Hepatocyte (in vitro differentiated cells): ENCODE results near the gene SLC6A4. TPM values are rescaled to one million over a fixed set of nuclear protein-coding genes. Genes with fewer than 3 reads are reported as not detected.

Source experiments
- DNase-seq: peaks from one replicate; pipeline ENCODE4 v3.0.0-alpha.2; 2016; ENCODE audit warnings: low spot score
- H2AFZ ChIP-seq: fragments of 200-600 bp; sonication (generic); 2 replicates; pipeline ENCODE4 v1.6.0; 2016; ENCODE audit warnings: antibody characterized with exemption, mild to moderate bottlenecking
- H3K27ac ChIP-seq: fragments of 200-600 bp; sonication (generic); 2 replicates; pipeline ENCODE4 v1.5.1; 2016; ENCODE audit warnings: mild to moderate bottlenecking
- H3K27me3 ChIP-seq: fragments of 200-600 bp; sonication (generic); 2 replicates; pipeline ENCODE4 v1.6.1; 2016
- H3K36me3 ChIP-seq: fragments of 200-600 bp; sonication (generic); replicated peaks from 2 replicates; pipeline ENCODE4 v1.5.1; 2016; ENCODE audit warnings: low read depth; ENCODE audit not compliant: insufficient read depth
- H3K4me1 ChIP-seq: fragments of 200-600 bp; sonication (generic); 2 replicates; pipeline ENCODE4 v1.5.1; 2016; ENCODE audit warnings: mild to moderate bottlenecking, moderate library complexity; ENCODE audit not compliant: insufficient read depth
- H3K4me2 ChIP-seq: fragments of 200-600 bp; sonication (generic); 2 replicates; pipeline ENCODE4 v1.6.0; 2016
- H3K4me3 ChIP-seq: fragments of 200-600 bp; sonication (generic); 2 replicates; pipeline ENCODE4 v1.5.1; 2016; ENCODE audit warnings: mild to moderate bottlenecking
- H3K79me2 ChIP-seq: fragments of 200-600 bp; sonication (generic); 2 replicates; pipeline ENCODE4 v1.6.0; 2017; ENCODE audit warnings: mild to moderate bottlenecking
- H3K9me2 ChIP-seq: fragments of 200-600 bp; sonication (generic); replicated peaks from 2 replicates; pipeline ENCODE4 v1.6.0; 2017; ENCODE audit warnings: mild to moderate bottlenecking; ENCODE audit not compliant: insufficient read depth
- H3K9me3 ChIP-seq: fragments of 200-600 bp; sonication (generic); 2 replicates; pipeline ENCODE4 v1.5.1; 2016; ENCODE audit warnings: low read depth, mild to moderate bottlenecking
- H4K20me1 ChIP-seq: fragments of 200-600 bp; sonication (generic); 2 replicates; pipeline ENCODE4 v1.6.0; 2016; ENCODE audit warnings: mild to moderate bottlenecking; ENCODE audit not compliant: insufficient read depth, poor library complexity, severe bottlenecking
- EZH2 ChIP-seq: fragments of 200-600 bp; sonication (generic); IDR thresholded peaks from 2 replicates; pipeline ENCODE4 v1.6.1; 2016; ENCODE audit warnings: antibody characterized with exemption, mild to moderate bottlenecking, borderline replicate concordance
- EZH2phosphoT487 ChIP-seq: fragments of 200-600 bp; sonication (generic); IDR thresholded peaks from one replicate; pipeline ENCODE4 v1.6.1; 2018; ENCODE audit warnings: antibody characterized with exemption, mild to moderate bottlenecking, low read depth, moderate library complexity; ENCODE audit not compliant: unreplicated experiment, severe bottlenecking
- WGBS: methylation state at CpG from one replicate; pipeline ENCODE4 v1.1.6; 2016; ENCODE audit warnings: low lambda C conversion rate; ENCODE audit errors: missing lambda C conversion rate; 5-methylcytosine and 5-hydroxymethylcytosine counted together
- polyA plus RNA-seq: library from polyadenylated mRNA; unstranded; fragments of >200 nt; fragmentation: Nextera tagmentation; extraction: Ambion mirVana; gene quantifications from 2 replicates; pipeline ENCODE4 v1.2.1, GENCODE V29; 2016
- total RNA-seq: library from RNA; depleted of rRNA; stranded (reverse); fragments of >200 nt; gene quantifications from 2 replicates; pipeline ENCODE4 v1.2.3, GENCODE V29; 2014
- TF ChIP-seq, protein P1 (sequence below): fragments of 200-600 bp; sonication (generic); IDR thresholded peaks from 2 replicates; pipeline ENCODE4 v1.5.1; 2016; ENCODE audit warnings: antibody characterized with exemption, mild to moderate bottlenecking; ENCODE audit not compliant: poor library complexity

Gene SLC6A4
- total and polyA plus RNA-seq, 2 experiments from 2014 or later: 2.0 to 2.6 TPM

DNA sequence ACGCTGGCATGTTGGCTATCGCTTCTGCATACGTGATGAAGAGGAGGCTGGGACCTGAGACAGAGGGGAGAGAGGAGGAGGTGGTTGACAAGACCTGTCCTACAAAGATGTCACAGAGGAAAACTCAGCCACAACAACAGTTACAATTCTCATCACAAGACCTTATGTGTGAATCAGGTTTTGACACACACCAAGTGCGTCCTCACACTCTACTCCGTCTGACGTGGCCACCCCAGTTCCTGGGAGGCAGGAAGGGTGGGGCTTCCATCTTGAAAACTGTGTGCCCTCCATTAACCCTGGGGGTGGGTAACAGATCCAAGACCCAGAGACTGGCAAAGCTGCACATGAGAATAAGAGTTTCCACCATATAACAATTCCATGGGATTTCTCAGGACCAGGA lies 24.1 kb downstream of the SLC6A4 start:
- Histone ChIP-seq H3K27ac (no peak overlapping the region), H3K79me2 (no peaks in the 10 kb centered on the region), H3K36me3 (no peaks in the 10 kb centered on the region), H3K9me2 (no peaks in the 10 kb centered on the region), H3K27me3 (no peaks in the 10 kb centered on the region), H2AFZ (no peak overlapping the region), H4K20me1 (no peaks in the 10 kb centered on the region), H3K4me1 (no peaks in the 10 kb centered on the region), H3K4me2 (no peak overlapping the region), H3K4me3 (no peak overlapping the region), H3K9me3 (no peaks in the 10 kb centered on the region)
- DNase-seq: no peak
- WGBS: 93% methylated on average over 6 of the region's 6 CpGs
- TF ChIP-seq, protein P1, sequence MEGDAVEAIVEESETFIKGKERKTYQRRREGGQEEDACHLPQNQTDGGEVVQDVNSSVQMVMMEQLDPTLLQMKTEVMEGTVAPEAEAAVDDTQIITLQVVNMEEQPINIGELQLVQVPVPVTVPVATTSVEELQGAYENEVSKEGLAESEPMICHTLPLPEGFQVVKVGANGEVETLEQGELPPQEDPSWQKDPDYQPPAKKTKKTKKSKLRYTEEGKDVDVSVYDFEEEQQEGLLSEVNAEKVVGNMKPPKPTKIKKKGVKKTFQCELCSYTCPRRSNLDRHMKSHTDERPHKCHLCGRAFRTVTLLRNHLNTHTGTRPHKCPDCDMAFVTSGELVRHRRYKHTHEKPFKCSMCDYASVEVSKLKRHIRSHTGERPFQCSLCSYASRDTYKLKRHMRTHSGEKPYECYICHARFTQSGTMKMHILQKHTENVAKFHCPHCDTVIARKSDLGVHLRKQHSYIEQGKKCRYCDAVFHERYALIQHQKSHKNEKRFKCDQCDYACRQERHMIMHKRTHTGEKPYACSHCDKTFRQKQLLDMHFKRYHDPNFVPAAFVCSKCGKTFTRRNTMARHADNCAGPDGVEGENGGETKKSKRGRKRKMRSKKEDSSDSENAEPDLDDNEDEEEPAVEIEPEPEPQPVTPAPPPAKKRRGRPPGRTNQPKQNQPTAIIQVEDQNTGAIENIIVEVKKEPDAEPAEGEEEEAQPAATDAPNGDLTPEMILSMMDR: no peak
- TF ChIP-seq EZH2phosphoT487: no peak
- TF ChIP-seq EZH2: no peak

DNA sequence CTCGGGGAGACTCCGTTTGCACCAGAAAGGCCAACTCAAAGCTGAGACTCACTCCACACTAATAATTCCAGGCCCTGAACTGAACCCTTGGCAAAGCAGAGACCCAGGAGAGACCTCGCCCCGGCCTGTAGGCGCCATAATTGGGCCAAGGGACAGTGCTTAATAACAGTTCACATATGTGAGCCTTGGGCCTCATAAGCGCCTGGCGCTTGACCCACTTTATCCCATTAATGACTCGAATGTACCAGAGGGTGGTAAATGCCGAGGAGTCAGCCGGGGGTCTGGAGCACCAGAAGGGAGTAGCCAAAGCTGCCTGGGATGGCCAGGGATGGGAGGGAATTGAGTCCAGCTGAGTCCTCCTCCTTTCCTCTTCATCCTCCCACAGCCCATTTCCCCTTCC lies 24.6 kb downstream of the SLC6A4 start:
- no peaks in the 10 kb centered on the region for H3K9me3 ChIP-seq
- no peak overlapping the region for H3K4me2 ChIP-seq
- no peak overlapping the region for H3K27ac ChIP-seq
- WGBS: 93% methylated on average over 10 of the region's 10 CpGs
- no peaks in the 10 kb centered on the region for H3K79me2 ChIP-seq
- no peaks in the 10 kb centered on the region for H3K9me2 ChIP-seq
- H3K4me3 ChIP-seq: no peak overlapping the region
- H3K36me3 ChIP-seq: no peaks in the 10 kb centered on the region
- TF ChIP-seq, protein P1: no peak
- TF ChIP-seq EZH2phosphoT487: no peak
- no peak for TF ChIP-seq EZH2
- H3K4me1 ChIP-seq: no peaks in the 10 kb centered on the region
- H2AFZ ChIP-seq: no peak overlapping the region
- H4K20me1 ChIP-seq: no peaks in the 10 kb centered on the region
- H3K27me3 ChIP-seq: no peaks in the 10 kb centered on the region
- DNase-seq: no peak

DNA sequence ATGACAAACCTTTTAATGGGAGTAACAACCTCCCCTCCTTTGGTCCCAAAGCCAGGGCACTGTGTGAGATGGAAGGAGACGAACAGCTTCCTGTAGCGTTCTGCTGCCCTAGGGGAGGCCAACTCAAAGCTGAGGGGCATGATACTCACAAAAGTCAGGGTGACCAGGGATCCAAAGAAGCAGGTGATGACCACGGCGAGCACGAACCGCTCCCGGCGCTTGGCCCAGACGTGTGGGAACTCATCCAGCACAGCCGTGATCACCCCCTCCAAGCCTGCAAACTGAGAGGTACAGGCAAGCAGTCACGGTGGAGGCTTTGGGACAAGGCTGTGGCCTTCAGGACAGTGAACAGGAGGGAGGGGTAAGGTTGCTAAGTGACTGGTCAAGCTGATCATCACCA lies 25.1 kb downstream of the SLC6A4 start:
- H3K9me3 ChIP-seq: no peaks in the 10 kb centered on the region
- no peaks in the 10 kb centered on the region for H3K9me2 ChIP-seq
- TF ChIP-seq EZH2phosphoT487 (no peak), EZH2 (no peak)
- TF ChIP-seq, protein P1: no peak
- H3K36me3 ChIP-seq: no peaks in the 10 kb centered on the region
- DNase-seq: no peak
- no peak overlapping the region for H3K27ac ChIP-seq
- H2AFZ ChIP-seq: no peak overlapping the region
- H3K27me3 ChIP-seq: no peaks in the 10 kb centered on the region
- no peaks in the 10 kb centered on the region for H3K4me1 ChIP-seq
- H3K4me3 ChIP-seq: no peak overlapping the region
- WGBS: 94% methylated on average over 11 of the region's 11 CpGs
- H3K4me2 ChIP-seq: no peak overlapping the region
- no peaks in the 10 kb centered on the region for H4K20me1 ChIP-seq
- no peaks in the 10 kb centered on the region for H3K79me2 ChIP-seq

DNA sequence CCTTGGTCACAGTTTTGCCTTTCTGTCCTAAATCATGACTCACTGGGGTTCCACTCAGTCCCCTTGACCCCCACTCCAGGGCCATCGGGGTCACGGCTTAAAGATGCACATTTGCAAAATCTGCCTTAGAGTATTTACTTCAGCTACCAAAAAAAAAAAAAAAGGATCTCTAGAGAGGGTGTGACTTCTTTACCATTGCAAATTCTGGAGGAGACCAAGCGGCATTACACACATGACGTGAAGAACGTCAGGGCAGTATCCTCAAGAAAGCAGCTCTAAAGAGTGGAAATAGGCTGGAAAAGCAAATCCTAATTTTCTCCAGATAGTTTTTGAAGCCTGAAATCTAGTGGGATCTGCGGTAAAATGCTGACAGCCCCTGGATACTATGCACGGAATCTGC lies 25.6 kb downstream of the SLC6A4 start:
- Histone ChIP-seq H3K27ac (no peak overlapping the region), H2AFZ (no peak overlapping the region), H3K27me3 (no peaks in the 10 kb centered on the region), H3K9me3 (no peaks in the 10 kb centered on the region), H3K4me2 (no peak overlapping the region), H3K36me3 (no peaks in the 10 kb centered on the region), H3K79me2 (no peaks in the 10 kb centered on the region), H3K4me3 (no peak overlapping the region), H4K20me1 (no peaks in the 10 kb centered on the region), H3K4me1 (no peaks in the 10 kb centered on the region), H3K9me2 (no peaks in the 10 kb centered on the region)
- TF ChIP-seq, protein P1: no peak
- no peak for TF ChIP-seq EZH2
- TF ChIP-seq EZH2phosphoT487: no peak
- 91% methylated on average over 7 of the region's 7 CpGs for WGBS
- DNase-seq: no peak
